Measurements from ENCODE around the gene CAPZA1. TPM values are rescaled to one million over a fixed set of nuclear protein-coding genes. Genes with fewer than 3 reads are reported as not detected.
A peak's percentile ranks its signal among the peaks of the same experiment; 100 is the strongest.

The CAPZA1 gene
- total RNA-seq, 1 donor from 2014 or later: 149 TPM

DNA sequence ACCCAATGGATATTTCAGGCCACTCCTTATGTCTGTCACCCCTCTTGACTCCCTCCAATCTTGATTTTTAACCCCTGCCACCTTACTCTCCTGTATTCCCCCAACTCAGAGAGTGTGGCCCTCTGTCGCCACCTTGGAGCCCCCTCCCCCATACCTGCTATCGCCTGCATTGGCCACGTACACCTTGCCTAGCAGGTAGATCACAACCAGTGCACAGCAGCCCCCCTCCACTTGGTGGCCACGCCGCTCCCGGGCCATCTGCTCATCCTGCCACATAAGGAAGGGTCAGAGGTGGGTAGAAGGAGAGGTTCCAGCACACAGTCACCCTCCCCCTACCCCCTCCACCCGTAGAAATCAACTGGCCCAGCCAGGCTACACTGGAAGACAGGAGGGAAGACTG, 92.6 kb downstream of the CAPZA1 start:
- Mint-ChIP-seq H3K27me3 (ENCODE audit: unreplicated experiment) (peaks cover 12% of the 10 kb centered on the region), H3K36me3 (ENCODE audit: unreplicated experiment) (no peaks in the 10 kb centered on the region), H3K9me3 (ENCODE audit: unreplicated experiment) (peaks cover 15% of the 10 kb centered on the region), H3K4me1 (ENCODE audit: low read depth, unreplicated experiment) (peaks cover 1% of the 10 kb centered on the region), H3K4me3 (ENCODE audit: unreplicated experiment) (no peak overlapping the region), H3K27ac (ENCODE audit: unreplicated experiment) (no peak overlapping the region)
- TF ChIP-seq, protein P1, sequence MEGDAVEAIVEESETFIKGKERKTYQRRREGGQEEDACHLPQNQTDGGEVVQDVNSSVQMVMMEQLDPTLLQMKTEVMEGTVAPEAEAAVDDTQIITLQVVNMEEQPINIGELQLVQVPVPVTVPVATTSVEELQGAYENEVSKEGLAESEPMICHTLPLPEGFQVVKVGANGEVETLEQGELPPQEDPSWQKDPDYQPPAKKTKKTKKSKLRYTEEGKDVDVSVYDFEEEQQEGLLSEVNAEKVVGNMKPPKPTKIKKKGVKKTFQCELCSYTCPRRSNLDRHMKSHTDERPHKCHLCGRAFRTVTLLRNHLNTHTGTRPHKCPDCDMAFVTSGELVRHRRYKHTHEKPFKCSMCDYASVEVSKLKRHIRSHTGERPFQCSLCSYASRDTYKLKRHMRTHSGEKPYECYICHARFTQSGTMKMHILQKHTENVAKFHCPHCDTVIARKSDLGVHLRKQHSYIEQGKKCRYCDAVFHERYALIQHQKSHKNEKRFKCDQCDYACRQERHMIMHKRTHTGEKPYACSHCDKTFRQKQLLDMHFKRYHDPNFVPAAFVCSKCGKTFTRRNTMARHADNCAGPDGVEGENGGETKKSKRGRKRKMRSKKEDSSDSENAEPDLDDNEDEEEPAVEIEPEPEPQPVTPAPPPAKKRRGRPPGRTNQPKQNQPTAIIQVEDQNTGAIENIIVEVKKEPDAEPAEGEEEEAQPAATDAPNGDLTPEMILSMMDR (IDR thresholded peaks at IDR 0.05; ENCODE audit: partially characterized antibody, unreplicated experiment): no peak
- DNase-seq: no peak

- TF ChIP-seq, protein P1 (IDR thresholded peaks at IDR 0.05; ENCODE audit: partially characterized antibody, unreplicated experiment): no peak
- H3K27me3 Mint-ChIP-seq (ENCODE audit: unreplicated experiment): peaks cover 12% of the 10 kb centered on the region
- no peak for DNase-seq
- no peak overlapping the region for H3K4me3 Mint-ChIP-seq (ENCODE audit: unreplicated experiment)
- peaks cover 1% of the 10 kb centered on the region for H3K4me1 Mint-ChIP-seq (ENCODE audit: low read depth, unreplicated experiment)
- no peaks in the 10 kb centered on the region for H3K36me3 Mint-ChIP-seq (ENCODE audit: unreplicated experiment)
- H3K9me3 Mint-ChIP-seq (ENCODE audit: unreplicated experiment): peaks cover 13% of the 10 kb centered on the region
- H3K27ac Mint-ChIP-seq (ENCODE audit: unreplicated experiment): no peak overlapping the region
These were observed 93.1 kb downstream of the CAPZA1 start for GRCh38 chr1:112712701-112713128.

GRCh38 chr1:112713466-112714312, 94.1 kb downstream of the CAPZA1 start:
- TF ChIP-seq, protein P1 (IDR thresholded peaks at IDR 0.05; ENCODE audit: partially characterized antibody, unreplicated experiment): no peak
- peaks cover 11% of the 10 kb centered on the region for H3K27me3 Mint-ChIP-seq (ENCODE audit: unreplicated experiment)
- H3K27ac Mint-ChIP-seq (ENCODE audit: unreplicated experiment): no peak overlapping the region
- no peaks in the 10 kb centered on the region for H3K36me3 Mint-ChIP-seq (ENCODE audit: unreplicated experiment)
- peaks cover 11% of the 10 kb centered on the region for H3K9me3 Mint-ChIP-seq (ENCODE audit: unreplicated experiment)
- DNase-seq: peak; percentile 8
- no peaks in the 10 kb centered on the region for H3K4me1 Mint-ChIP-seq (ENCODE audit: low read depth, unreplicated experiment)
- H3K4me3 Mint-ChIP-seq (ENCODE audit: unreplicated experiment): peak overlapping the region; percentile 72

DNA sequence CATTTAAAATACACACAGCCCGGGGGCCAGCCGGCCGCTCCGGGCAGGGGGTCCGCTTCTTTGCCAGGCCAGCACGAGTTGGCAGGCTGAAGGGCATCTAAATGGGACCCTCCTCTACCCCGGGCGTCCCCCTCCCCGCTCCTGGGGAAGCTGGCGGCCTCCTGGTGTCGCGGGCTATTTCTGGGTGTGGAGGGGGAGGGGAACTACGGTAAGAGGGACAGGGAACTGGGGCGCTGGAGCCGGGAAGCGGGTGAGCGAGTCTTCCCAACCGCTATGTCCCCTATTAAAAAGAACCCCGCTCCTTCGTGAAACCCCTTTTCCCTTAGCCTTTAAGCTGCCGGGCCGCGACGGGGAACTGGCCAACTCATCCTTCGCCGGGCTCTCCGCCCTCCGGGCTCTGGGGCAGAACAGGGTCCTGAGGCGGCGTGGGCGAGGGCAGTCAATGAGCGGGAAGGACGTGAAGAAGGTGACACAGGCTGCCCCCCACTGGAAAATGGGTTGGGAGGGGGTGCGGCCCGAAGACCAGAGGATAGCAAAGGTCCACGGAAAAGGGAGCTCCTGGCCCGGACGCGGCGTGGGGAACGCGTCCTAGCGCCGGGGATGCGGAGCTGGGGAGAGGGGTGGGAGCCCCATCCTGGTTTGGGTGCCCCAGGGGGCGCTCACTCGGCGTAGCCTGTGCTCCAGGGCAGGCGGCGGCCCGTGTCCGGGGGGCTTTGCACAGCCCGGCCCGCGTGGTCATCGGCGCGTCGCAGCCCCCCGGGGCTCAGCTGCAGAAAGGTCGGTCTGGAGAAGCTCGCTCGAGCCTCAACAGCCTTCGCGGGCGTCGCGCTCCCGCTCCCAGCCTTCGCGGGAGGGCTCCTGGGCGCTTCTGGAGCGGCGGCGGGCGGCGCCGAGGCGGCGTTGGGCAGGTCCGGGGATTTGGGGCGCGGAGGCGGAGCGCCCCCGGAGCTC, 95.0 kb downstream of the CAPZA1 start:
- H3K36me3 Mint-ChIP-seq (ENCODE audit: unreplicated experiment): no peaks in the 10 kb centered on the region
- H3K27me3 Mint-ChIP-seq (ENCODE audit: unreplicated experiment): peaks cover 13% of the 10 kb centered on the region
- peak overlapping the region; percentile 87 for H3K4me3 Mint-ChIP-seq (ENCODE audit: unreplicated experiment)
- peak; percentile 52 for DNase-seq
- H3K9me3 Mint-ChIP-seq (ENCODE audit: unreplicated experiment): peaks cover 9% of the 10 kb centered on the region
- no peaks in the 10 kb centered on the region for H3K4me1 Mint-ChIP-seq (ENCODE audit: low read depth, unreplicated experiment)
- TF ChIP-seq, protein P1 (IDR thresholded peaks at IDR 0.05; ENCODE audit: partially characterized antibody, unreplicated experiment): no peak
- no peak overlapping the region for H3K27ac Mint-ChIP-seq (ENCODE audit: unreplicated experiment)
